ENCODE results near the gene BCOR.

BCOR gene

DNA sequence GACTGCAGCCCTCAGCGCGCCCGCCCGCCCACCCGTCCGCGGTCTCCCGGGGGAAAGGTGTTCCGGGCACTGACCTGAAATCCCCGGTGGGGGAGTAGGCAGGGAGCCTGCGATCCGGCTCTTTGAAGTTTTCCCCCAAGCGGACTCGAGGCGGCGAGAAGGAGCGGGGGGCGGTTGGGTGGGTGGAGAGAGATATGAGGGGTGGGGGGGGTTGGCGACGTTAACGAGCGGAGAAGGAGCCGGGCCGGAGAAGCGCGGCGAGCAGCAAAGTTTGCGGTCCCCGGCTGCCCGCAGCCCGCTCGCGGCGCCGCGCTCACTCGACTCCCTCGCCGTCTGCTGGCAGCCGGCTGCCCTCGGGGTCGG, 636 bp downstream of the BCOR start:
- DNase-seq = no peak

DNA sequence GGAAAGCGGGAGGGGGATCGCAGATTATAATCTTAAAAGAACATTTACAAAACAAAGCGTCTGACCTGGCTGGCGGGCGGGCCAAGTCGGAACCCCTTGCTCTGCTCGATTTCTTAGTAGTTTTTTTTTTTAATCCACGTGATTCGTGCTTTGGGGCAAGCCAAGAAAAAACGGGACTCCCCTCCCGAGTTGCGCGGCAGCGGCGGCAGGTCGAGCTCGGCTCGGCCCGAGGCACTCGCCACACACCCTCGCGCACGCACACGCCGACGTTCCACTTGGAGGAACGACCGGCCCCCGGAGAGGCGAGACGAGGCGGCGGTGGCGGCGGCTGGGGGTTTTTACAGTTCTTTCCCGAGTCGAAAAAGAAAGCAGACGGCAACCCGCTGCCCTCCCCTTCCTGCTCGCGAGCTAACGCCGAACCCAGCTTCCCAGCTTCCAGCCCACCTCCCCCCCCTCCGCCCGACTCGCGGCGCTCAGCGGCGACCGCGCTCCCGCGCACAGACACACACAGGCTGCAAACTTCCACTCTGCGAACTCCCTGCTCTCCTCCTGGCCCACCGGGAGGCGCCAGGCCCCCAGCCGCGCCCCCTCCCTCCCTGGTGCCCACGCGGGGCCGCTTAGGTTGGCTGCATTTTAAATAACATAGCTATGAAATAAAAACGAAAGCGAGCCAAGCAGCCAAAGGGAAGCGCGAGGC, 1.2 kb downstream of the BCOR start:
- no peak for DNase-seq

DNA sequence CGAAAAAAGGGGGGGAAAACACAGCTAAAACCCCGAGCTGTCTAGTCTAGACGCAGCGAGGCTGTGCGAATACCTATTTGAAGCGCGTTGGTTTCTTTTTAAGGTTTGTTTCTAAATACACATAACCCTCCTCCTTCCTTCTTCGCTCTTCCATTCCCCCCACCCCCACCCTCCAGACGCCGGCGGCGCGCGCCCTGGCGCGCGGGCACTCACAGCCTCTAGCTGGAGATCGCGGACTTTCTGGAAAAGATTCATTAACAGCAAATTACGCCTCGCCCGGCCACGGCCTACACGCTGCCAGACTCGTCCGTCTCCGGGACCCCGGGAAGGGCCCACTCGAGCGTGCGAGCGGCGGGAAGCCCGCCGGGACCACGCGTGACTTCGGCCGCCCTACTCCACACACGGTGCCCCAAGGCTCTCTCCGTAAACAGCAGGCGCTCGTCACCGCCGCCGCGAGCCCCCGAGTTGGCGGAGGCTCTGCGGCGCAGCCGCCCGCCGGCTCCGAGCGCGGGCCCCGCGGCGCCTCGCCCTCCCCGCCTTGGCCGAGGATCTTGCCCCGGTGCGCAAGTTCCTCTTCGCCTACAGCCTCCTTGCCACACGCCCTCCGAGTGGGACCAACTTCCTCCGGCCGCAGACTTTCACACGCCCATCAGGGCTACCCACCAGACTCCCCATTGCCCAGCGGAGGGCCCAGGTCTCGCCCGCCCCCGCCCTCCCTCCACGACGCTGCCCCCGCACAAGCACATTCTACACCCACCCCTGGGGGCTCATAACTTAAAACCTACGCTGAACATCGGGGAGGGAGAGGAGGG, 2.0 kb downstream of the BCOR start:
- DNase-seq = no peak

DNA sequence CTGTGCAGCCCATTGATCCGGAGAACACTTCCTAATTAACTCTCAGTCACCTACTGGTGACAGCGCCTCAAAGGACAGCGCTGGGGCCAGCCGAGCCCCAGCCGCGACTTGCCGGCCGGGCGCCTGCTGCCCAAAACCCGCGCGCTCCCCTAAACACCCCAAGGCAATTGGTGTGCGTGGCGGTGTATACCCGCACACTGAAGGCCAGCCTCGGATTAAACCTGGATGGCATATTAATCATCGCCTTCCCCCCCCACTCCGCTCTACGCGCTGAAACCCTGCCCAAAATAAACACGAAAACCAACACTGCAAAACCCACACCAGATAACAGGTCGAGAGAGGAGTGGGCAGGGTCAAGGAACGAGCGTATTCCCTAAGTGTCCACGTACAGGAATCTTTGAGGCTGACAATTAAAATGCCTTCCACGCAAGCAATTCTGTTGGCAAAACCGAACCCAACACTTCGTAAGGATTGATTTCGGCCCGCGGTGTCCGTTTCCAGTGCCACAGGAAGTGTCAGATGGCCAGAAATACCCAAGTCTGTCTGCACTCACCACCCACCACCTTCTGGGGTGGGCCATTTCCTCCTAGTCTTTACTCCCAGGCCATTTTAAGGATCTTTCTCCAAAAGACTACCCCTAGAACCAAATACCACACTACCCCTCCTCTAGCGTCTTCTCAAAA, 2.7 kb downstream of the BCOR start:
- no peak for DNase-seq

DNA sequence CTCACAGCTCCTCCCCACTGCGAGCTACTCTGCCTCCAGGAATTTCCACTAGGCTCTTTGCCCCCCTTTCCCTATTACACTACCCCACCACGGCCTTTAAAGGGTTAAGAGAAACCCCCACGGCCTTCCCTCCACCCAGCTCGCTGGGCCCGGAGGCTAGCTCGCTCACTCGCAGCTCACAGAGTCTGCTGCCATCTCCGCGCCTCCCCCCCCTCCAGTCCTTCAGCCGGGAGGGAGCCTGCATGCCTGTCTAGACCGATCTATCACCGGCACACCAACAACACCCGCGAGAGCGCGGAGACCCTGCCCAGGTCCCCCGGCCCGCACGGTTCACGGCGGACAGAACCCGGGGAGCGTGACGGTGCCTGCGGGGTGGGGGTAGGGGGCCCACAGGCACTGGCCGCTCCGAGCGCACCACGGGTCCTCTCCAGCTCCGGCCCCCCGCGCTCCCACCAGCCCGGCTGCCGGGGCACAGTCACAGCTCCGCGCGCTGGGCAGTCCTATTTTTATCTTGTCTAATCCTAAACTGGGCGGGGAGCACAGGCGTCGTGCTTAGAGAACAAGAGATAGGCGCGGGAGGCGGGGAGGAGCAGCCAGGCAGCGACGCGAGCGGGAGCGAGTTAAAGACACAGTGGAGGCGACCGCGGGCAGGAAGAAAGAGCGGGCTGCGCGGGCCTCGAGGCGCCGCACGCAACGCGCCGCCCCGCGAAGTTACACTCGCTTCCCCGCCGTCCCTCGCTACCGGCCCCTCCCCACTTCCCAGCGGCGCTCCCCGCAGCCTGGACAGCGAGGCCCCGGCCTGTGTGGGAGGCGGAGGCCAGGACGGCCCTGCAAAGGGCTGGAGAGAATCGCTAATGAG, 3.5 kb downstream of the BCOR start:
- DNase-seq = no peak

DNA sequence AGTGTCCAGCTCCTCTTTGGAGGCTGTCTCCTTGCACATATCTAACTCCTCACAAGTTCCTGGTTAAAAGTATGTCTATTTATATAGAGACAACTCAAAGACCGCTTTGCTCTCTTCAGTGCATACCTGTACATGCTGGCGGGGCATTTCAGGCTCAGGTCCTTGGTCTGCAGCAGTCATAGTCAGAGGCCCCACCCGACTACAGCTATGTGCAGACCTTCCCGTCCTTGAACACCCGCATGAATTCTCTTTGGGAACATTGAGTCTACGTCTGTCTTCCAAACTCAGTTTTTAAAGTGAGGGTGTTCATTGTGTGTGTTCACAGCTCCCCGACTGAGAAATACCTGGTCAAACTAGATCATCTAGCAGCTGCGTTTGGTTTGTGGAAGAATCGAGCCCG, 4.2 kb downstream of the BCOR start:
- DNase-seq = no peak

DNA sequence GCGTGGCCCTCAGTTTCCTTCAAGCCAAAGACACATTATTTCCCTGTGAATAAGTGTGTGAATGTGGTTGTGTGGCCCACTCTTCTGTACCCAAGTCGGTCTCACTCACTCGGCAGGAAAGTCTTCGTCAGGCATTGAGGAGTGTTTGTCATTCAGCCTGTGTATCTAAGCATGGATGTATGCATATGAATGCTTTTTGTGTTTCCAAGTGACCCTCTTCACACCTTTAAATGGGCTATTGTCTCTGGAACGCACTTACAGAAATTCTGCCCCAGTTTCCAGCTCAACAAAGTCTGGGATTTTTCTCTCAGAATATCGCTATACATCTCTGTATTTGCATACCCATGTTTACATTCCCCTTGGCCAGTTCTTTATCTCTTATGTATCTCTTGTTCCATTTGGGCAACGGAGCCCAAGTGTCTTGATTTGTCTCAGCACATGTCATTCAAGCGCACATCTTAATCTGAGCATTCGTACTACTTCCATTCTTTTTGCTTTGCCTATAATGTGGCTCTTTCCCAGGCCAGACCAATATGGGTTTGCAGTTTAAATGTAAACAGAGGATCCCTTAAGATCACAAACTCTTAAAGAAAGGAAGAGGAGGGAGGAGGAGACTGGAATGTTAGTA, 4.8 kb downstream of the BCOR start:
- DNase-seq = no peak

DNA sequence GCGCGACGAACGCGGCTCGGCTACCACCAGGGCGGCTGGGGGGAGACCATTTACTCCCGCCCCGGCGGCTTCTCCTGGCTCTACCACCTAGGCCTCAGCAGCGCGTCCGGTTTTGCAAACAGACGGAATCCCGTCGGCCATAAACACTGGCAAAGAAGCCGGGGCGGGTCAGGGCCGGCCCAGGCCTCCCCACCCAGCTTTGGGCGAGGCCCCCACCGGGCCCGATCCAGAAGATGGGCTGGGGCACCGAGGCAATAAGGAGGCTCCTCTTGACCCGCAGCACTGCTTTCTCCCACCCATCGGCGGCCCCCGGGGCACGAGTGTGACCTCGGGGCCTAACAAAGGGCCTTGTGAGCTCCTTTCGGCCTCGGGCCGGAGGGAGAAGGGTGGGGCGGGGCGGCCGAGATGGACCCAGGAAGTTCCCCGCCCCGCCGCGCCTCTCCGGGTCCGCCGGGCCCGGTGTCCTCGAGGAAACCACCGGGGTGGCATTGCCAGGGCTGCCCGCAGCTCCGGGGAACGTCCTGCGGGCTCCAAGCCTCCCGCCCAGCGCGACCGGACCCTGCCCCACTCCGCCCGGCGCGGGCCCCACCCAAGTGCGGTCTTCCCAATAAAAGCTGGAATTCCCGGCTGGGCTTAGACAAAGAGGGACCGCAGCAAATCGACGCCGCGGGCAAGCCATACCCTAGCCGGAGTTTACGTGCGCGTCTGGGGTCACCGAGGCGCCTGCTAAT, 5.9 kb downstream of the BCOR start:
- DNase-seq = no peak

DNA sequence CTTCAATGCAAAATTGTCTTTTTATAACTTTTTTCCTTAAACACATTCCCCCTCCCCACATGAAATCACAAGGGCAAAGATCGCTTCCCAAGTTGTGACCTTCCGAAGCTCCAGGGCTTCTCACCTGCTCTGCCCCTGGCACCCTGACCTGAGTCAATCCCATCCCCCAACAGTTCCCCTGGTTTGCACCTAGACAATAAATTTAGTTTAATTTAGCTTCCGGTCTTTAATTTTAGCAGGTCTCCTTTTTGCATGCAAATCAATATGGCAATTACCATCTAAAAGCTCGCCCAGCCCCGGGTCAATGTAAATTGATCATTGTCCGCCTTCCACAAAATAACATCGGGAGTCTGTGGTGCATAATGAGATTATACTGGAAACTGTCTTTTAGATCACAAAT, 6.8 kb downstream of the BCOR start:
- DNase-seq = no peak

DNA sequence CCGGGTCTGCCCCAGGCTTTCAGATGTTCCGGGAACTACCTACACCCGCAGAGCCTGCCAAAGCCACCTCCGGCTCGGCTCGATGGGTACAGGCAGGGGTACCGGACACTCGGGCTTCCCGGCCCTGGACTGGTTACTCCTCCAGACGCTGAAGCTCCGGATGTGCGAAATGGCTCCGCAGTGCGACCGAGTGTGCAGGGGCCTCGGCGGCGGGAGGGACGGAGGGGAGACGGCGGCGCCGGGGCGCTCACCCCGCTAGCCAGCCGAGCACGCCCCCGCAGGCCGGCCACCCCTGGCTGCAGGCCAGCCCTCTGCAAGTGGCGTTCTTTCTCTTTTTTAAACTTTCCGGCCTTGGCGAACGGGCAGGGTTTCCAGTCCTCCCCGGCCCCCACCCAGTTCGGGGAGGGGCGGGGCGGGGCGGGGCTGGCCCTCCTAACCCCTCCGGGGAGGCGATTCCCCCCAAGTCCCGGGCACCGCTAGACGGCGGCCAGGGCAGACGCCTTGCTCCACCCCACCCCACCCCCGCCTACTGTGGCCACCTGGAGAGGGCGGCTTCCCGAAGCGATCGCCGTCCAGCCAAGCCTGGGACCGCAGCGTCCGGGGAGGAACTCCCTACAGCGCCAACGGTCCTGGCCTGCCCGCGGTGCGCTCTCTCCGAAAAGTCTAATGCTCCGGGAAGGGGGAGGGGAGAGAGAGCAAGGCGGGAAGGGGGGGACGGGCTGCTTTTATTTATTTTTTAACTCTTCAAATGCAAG, 7.5 kb downstream of the BCOR start:
- no peak for DNase-seq

DNA sequence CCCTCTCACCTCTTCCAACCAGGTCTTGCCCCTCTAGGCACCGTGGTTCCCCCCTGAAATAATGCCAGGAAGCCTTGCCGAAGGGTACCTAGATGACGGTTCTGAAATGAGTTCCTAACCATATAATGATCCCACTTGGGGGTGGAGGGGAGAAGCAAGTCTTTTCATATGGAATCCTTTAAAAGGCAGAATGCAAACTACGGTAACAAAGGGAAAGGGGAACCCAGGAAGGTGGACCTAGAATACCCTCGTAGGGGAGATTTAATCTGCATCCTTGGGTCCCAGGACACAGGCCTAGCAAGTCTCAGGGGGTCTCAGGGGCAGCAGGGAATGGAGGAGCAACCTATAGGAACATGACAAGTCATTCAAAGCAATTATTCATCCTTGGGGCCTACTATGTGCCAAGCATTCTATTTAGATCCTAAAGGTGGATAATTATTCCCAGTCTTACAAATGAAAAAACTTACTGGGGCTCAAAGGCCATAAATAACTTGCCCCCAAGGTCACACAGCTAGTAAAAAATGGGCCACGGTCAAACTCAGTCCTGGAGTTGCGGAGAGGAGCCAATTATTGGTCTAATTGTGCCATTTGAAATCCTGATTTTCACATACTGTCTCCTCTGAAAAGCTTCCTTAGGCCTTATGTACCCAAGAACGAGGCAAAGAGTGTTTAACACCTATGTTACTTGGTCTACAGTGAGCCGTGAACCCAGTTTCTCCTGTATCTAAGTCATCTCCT, 8.8 kb downstream of the BCOR start:
- no peak for DNase-seq

DNA sequence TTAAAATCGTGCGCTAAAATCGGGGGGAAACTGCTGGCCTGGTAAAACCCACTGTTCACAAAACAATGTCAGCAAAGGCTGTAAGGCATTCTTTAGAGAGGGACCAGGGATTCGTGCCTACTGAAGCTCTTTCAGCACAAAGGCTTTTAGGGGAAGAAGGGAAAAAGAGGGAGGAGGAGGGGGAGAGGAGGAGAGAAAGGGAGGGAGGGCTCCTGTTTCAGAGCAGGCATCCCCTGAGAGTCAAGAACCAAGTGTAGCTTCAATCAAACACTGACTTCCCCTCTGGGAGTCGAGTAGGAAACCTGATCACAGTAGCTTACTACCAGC, 9.5 kb downstream of the BCOR start:
- DNase-seq = no peak

DNA sequence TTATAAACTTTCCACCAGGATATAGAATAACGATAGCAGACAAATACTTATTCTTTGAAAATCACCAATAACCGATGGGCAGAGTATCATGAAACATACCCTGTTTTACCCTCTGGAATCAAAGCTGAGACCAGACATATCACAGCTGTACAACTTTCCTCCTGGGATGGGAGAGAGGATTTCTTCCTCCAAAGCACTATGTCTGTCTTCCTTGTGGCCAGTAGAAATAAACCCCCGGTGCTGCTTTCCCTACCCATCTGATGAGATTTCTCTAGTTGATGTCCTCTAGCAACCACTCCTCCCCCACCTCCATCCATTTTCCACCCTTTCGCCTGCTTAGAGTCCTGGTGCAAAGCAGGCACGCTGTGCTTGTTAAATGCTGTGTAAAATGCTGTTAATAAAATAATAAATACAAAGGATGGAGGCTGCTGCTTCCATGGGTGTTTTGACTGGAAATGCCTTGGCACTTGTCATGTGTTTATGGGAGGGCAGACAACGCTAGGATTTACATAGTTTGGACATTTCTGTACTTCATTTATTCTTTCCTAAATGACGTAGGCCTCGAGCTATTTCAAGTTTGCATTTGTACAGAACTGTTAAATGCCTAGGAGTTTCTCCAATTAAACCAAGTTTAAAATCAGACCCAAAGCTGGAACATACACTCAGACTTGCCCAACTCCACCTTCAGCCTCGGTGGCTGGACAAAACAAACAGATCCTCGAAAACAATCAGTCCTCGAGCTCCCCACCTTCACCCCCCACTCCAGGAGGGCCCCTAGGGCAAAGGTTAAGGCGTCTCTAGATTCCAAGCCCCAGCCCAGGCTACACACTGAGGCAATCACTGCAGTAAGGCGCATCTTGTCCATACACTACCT, 10.1 kb downstream of the BCOR start:
- DNase-seq = no peak

DNA sequence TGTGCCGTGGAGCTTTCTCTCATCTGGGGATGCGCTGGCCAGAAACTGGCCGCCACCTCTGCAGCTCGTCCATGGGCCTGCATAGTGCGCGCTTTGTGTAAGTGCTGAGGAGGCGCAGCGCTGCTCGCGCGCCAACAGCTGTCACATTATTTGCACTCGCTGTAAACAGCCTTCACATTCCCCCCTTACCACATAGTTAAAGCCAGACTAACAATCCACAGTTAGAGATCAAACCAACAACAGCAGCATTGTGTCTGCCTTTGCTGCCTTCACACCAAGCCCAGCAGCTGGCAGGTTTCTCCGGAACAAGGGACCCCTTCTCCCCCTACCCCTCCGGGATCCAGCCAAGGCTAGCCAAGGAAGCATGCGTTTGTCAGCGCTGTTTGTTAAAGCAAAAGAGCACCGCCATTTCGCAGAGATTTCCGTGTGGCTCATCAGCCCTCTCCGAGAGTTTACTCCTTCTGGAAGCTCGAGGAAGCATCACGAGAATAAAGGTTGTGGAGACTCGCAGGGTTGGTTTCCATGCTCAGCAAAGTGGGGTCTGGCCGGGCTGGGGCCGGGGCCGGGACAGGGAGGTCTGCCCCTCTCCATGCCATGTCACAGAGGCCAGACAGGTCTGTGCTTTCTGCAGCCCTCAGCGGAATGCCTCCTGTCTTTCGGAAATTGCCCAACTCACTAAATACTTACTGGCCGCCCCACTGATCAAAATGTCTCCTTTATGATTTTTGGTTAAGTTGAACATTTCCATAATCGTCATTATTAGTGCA, 11.0 kb downstream of the BCOR start:
- DNase-seq = no peak

DNA sequence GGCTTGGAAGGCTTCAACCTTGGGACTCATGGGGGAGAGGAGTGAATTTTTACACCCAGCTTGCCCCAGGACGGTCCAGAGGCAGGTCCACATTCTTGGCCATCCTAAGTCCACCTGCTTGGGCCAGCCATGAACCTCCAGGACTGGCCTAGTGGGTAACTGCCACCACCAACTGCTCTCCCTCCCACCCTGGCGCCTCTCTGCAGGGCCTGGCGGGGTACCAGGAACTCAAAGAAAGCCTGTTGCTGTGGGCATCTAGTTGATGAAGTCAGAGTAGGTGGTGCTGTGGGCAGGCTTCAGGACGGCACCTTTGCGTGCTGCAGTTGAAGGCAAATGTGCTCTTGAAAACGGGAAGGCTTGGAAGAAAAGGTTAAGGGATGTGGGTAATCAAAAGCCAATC, 12.0 kb downstream of the BCOR start:
- no peak for DNase-seq

DNA sequence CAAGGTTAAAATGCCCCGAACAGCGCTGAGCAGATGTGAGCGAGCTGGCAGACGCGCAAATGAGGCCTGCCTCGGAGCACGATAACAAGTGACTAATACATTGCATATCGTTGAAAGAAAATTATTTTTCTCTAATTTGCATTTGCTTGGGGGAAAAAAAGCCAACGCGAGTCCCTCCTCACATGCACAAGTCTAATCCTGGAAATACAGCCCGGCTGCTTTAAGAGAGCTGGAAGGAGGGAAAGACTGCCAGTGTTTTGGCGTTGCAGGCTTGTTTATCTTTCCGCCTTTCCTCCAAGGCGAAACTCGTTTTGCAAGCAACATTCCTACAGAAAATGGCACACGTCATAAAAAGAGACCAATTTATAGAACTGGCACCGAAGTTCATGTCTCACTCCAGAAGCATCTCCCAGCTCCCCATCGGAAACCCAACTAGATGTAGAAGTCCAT, 12.6 kb downstream of the BCOR start:
- no peak for DNase-seq

DNA sequence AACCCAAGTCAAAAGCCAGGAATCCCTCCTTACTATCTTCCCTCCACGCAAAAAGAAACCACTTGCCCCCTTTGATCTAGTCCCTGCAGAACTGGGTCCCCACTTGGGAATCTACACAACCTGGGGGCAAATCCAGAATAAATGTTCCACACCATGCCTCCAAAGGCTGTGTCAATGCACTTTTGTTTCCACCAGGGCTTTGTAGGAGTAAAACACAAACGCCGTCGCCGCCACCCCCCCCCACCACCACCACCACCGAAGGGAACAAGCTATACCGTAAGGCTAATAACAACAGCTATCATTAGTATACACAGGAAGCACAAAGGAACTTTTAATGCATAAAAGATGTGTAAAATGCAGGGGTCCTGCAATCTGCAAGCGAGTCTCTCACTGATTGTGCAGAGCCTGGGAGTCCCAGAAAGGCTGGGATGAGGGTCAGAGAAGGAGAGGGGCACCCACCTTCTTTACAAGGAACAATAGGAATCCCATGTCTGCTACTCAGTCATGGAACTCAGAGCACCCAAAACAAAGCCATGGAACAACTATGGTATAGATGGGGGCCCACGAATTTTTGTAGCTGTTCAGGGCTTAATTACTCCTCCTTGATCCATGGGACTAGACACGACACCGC, 13.2 kb downstream of the BCOR start:
- DNase-seq = no peak

DNA sequence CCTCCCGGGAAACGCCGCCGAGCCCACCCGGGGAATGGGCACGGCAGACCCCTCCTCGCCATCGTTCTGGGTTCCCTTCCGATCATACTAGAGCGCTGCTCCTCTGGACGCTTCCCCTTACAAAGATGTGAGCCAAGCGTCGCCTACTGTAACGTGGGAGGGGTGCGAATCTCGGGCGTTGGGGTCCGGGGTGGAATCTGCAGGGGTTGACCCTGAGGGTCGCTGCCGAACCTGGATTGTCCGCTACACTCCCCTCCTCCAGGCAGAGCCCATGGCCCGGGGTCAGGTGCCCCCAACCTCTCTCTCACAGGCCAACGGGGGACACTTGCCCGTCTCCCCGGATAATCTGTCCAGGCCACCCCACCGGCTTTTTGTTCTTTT, 13.8 kb downstream of the BCOR start:
- no peak for DNase-seq
